Memory B cell (primary cell): ENCODE results near the gene COX7B2.

ENCODE experiments used
- ATAC-seq: fragments of 150-1000 bp; cut with Tn5 transposase; 2 replicates; pipeline ENCODE4 v1.10.0; 2021; ENCODE audit warnings: low read depth, mild to moderate bottlenecking, moderate library complexity
- DNase-seq, 2 donors: peaks; one replicate each; pipeline ENCODE4 v3.0.0; 2022; ENCODE audit warnings: low spot score in 2 of 2
- H3K27ac Mint-ChIP-seq: one replicate; pipeline ENCODE4 v1.8.0; 2022; ENCODE audit warnings: mild to moderate bottlenecking, moderate library complexity, mixed read lengths
- H3K27me3 Mint-ChIP-seq: one replicate; pipeline ENCODE4 v1.8.0; 2022; ENCODE audit warnings: mixed read lengths
- H3K36me3 Mint-ChIP-seq: one replicate; pipeline ENCODE4 v1.8.0; 2022; ENCODE audit warnings: mild to moderate bottlenecking, mixed read lengths
- H3K4me1 Mint-ChIP-seq: one replicate; pipeline ENCODE4 v1.8.0; 2022; ENCODE audit warnings: mixed read lengths
- H3K4me3 Mint-ChIP-seq: one replicate; pipeline ENCODE4 v1.8.0; 2022; ENCODE audit warnings: mild to moderate bottlenecking, moderate library complexity, mixed read lengths
- H3K9me3 Mint-ChIP-seq: one replicate; pipeline ENCODE4 v1.8.0; 2022; ENCODE audit warnings: mixed read lengths

COX7B2 gene

DNA sequence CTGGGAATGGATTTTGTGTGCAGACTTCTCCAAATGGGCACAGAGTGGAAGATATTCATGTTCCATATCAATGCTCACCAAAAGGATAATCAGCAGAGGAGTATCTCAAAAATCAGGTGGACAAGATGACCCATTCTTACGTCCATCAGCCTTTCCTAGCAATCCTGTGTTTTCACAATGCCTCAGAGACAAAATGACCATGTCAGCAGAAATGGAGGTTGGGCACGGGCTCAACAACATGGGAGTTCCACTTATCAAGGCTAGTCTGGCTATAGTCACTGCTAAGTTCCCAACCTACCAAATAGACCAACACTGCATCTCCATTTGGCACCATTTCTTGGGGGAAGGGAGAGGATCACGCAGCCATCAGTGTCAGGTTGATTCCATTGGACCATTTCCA is 179.0 kb downstream of the COX7B2 start:
- no peak overlapping the region for H3K27ac Mint-ChIP-seq
- no peak overlapping the region for H3K4me3 Mint-ChIP-seq
- H3K9me3 Mint-ChIP-seq: peaks cover 14% of the 10 kb centered on the region
- ATAC-seq: no peak
- H3K4me1 Mint-ChIP-seq: no peaks in the 10 kb centered on the region
- DNase-seq: no peak
- no peaks in the 10 kb centered on the region for H3K36me3 Mint-ChIP-seq
- H3K27me3 Mint-ChIP-seq: no peaks in the 10 kb centered on the region

DNA sequence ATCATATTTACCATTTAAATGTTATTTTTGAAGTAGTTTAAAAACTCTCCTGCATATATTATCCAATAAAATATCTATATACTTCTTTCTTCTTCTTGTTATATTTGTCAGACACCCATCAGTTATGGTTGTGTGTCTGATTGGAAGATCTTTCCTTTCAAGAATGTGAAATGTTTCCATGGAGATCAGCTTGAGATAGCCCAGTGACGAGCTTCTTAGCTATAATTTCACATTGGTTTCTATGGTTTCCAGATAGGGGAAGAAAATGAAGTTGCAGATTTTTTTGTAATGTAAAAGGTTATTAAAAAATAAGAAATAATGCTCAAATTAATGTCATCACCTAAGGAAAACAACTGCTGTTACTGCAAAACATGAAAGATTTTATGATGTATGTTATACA is 189.0 kb downstream of the COX7B2 start:
- no peak overlapping the region for H3K4me3 Mint-ChIP-seq
- no peaks in the 10 kb centered on the region for H3K36me3 Mint-ChIP-seq
- no peak for ATAC-seq

DNA sequence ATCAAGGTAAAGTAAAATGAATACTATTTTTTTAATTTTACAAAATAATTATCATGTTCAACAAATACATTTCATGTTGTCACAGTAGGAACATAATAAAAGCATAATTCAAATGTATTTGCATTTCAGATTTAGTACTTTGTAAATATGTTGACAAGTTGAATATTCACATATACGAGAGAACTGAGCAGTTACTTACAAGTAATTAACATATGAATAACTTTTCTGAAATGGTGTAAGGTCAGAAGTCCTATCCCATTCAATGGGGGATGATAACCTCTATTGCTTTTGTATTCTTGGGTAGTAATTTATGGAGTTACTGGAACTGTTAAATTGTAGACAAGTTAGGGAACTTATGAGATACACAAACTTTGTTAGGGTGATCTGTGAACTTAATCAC is 191.1 kb downstream of the COX7B2 start:
- H3K27me3 Mint-ChIP-seq: no peaks in the 10 kb centered on the region
- H3K27ac Mint-ChIP-seq: no peak overlapping the region
- DNase-seq (no peak), ATAC-seq (no peak)
- H3K36me3 Mint-ChIP-seq: no peaks in the 10 kb centered on the region
- no peak overlapping the region for H3K4me3 Mint-ChIP-seq
- no peaks in the 10 kb centered on the region for H3K4me1 Mint-ChIP-seq
- H3K9me3 Mint-ChIP-seq: no peaks in the 10 kb centered on the region

More for the DNA sequence above, 189.0 kb downstream of the COX7B2 start:
- Mint-ChIP-seq H3K9me3 (peaks cover 4% of the 10 kb centered on the region), H3K27me3 (no peaks in the 10 kb centered on the region), H3K4me1 (no peaks in the 10 kb centered on the region), H3K27ac (no peak overlapping the region)
- DNase-seq: no peak

DNA sequence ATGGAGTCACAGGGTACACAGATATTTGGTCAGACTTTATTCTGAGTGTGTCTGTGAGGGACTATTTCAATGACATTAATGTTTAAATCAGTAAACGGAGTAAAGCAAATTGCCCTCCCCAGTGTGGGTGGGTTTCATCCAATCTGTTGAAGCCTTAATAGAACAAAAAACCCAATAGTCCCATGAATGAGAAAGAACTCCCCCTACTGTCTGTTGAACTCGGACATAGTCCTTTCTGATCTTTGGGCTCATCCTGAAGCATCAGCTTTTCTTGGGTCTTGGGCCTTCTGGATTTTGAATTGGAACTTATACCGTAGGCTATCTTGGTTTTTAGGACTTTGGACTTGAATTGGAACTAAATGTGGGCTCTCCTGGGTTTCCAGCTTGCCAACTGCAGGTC is 193.6 kb downstream of the COX7B2 start:
- Mint-ChIP-seq H3K4me1 (no peaks in the 10 kb centered on the region), H3K27me3 (no peaks in the 10 kb centered on the region), H3K9me3 (no peaks in the 10 kb centered on the region), H3K27ac (no peak overlapping the region), H3K4me3 (no peak overlapping the region), H3K36me3 (no peaks in the 10 kb centered on the region)
- no peak for DNase-seq
- ATAC-seq: no peak

DNA sequence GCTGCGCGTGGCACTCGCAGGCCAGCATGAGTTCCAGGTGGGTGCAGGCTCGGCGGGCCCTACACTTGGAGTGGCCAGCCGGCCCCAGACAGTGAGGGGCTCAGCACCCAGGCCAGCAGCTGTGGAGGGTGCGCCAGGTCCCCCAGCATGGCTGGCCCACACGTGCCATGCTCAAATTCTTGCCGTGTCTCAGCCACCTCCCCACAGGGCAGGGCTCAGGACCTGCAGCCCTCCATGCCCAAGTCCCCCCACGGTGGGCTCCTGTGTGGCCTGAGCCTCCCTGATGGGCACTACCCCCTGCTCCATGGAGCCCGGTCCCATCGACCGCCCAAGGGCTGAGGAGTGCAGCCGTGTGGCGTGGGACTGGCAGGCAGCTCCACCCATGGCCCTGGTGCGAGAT is 210.2 kb downstream of the COX7B2 start:
- H3K27ac Mint-ChIP-seq: no peak overlapping the region

More for the DNA sequence above, 210.2 kb downstream of the COX7B2 start:
- Mint-ChIP-seq H3K36me3 (no peaks in the 10 kb centered on the region), H3K4me3 (no peak overlapping the region), H3K9me3 (peaks cover 4% of the 10 kb centered on the region), H3K4me1 (no peaks in the 10 kb centered on the region), H3K27me3 (no peaks in the 10 kb centered on the region)
- DNase-seq: no peak
- no peak for ATAC-seq
